HG02885 (cell line): ENCODE measurements around the gene NAV2.
"Not testable (repeated sequence)": the region's sequence is repeated elsewhere in the genome, so short reads cannot be mapped to it uniquely, and the experiment has no call there.

Experiments
- ATAC-seq: cut with Tn5 transposase; IDR thresholded peaks from one replicate; pipeline ENCODE4 v1.9.1; 2021; ENCODE audit warnings: mild to moderate bottlenecking; ENCODE audit not compliant: unreplicated experiment, poor library complexity

The NAV2 gene

DNA sequence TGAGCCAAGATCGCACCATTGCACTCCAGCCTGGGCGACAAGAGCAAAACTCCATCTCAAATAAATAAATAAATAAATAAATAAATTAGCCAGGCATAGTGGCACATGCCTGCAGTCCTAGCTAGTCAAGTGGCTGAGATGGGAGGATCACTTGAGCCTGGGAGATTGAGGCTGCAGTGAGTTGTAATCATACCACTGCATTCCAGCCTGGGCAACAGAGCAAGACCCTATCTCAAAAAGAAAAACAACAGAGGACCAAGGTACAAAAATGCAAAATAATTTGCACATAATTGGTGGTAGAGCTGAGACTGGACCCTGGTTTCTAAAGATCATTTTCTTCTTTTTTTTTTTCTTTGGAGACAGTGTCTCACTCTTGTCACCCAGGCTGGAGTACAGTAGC lies 294.0 kb downstream of the NAV2 start:
- ATAC-seq, result not testable (repeated sequence)

DNA sequence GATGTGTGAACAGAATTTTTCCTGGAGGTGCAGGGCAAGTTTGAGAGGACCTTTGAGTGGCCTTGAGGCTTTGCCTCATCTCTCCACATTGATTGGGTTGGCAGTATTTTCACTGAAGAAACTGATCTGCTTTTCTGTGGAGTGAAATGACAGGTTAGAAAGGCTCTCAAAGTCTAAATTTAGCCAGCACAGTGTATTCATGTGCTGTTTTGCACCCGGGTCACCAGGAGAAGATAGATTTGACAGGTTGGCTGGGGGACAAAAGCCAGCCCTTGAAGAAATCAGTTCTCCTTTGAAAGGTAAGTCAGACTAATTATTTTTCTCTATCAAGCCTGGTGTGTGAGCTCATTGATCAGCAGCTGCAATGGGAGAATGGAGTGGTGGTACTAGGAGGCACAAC lies 294.7 kb downstream of the NAV2 start:
- ATAC-seq, result no peak

DNA sequence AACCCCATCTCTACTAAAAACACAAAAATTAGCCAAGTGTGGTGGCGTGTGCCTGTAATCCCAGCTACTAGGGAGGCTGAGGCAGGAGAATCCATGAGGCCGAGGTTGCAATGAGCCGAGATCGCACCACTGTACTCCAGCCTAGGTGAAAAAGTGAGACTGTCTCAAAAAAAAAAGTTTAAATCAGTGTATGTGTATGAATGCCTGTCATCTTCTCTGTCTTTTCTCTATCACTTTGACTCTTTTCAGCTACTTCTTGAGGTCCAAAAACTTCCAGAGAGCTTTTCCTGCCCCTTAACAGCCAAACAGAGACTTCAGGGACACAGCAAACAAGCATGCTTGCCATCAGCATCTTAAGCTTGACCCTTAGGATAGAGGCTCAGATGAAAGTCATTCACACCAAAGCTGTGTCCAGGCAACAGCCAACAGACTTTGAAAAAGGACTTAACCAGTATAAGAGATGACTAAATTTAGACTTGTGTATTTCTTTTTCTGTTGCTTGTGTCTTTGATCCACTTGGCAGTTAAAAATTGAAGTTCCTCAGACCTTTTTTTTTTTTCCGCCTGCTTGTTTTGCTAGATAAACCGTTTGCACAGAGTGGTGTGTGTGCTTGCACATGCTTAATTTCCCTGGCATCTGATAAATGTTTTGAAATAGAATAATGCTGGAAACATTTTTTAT lies 295.7 kb downstream of the NAV2 start:
- ATAC-seq, result no peak

DNA sequence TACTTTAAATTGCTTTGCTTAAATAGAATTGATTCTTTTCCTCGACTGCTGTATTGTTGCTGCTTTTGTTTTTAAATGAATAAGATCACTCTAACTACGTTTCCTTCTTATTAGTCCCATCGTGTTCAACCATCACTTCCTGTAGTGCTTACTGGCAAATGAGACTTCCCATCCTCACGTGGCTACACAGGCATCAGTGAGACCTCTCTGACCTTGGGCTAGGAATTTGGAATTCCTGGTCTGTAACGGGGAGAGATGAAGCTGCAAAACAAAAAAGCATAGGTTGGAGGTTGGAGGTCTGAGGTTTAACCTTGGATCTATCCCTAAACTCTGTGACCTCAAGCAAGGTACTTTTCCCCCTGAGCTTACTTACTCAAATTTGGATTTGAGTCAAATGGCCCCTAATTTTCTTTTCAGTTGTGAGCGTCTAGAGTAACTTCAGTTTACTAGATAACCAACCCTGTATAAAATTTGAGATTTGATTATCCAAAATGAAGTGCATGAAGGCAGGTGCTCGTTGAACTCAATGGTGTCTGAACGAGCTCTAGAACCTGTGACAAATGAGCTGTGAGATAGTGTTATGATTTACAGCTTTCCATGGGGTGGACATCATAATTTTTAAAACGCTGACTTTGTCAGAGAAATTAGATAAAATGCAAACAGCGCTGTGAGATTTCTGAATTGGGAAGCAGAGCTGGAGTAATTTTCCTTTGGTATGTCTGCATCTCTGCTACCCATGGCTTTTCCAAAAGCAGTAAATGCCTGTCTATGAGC lies 296.4 kb downstream of the NAV2 start:
- no peak for ATAC-seq

DNA sequence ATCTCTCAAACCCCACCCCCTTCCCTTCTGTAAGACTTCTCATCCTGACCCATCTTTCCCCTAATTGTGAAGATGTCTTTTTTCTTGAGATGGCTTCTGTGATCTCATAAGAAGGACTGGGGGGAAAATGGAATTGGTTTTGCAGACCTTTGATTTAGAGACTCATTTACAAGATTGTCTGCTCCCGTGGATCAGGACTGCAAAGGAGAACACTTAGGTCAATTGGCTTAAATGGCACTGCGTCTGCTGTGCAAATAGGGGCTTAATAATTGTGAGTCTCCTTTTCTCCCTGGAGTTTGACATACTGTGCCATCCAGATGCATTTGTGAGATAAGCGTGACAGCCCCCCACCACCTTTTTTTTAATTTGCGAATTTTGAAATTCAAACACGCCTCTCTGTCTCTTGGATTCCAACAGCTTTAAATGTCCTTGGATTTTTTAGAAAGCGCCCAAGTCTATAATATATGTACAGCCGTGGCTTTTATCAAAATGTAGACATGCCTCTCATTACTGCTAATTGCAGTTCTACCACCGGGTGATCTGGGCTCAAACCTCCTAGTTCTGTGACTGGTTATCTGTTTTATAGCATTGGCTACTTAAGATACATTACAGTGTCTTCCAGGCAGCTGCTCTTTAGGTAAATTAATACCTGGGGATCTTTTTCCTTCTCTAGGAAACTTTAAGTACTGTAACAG lies 297.7 kb downstream of the NAV2 start:
- ATAC-seq, result no peak

DNA sequence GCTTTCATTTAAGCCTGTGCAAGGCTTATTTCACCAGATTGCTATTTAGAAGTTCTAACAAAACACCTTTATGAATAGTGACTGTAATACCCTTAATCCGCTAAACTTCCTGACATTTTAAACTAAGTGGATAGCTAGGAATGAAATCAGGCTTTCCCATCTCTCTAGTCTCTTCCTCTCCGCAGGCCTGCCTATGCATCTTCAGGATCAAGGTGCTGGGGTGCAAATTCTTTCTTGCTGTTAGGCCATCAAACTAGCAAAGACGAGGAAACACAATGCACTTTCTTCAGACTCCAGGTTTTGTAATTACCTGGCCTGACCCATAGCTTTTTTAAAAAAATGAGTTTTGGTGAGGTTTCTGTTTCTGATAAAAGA lies 298.2 kb downstream of the NAV2 start:
- no peak for ATAC-seq

DNA sequence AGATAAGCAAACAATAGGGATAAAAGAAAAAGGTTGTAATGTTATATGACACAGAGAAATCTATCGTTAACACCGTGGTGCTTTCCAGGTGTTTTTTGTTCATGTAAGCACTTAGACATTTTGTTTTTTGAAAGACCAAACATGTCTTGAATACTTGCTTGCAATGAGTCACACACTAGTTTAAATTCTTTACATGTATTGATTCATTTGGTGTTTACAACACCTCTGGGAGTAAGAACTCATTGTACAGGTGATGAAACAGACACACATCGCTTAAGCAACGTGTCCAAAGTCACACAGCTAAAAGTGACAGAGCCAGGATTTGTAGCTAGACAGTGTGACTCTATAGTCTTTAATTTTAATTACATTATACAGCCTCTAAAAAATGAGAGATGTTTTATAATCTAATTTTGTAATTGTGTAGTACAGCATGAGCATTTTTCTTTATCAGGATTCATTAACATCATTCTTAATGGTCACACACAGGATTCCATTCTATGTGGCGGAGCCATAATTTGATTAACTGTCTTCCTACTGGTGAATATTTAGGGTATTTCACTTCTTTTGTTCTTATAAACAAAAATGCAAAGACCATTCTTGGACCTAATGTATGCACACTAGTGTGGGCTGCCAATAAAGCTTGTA lies 298.8 kb downstream of the NAV2 start:
- no peak for ATAC-seq

DNA sequence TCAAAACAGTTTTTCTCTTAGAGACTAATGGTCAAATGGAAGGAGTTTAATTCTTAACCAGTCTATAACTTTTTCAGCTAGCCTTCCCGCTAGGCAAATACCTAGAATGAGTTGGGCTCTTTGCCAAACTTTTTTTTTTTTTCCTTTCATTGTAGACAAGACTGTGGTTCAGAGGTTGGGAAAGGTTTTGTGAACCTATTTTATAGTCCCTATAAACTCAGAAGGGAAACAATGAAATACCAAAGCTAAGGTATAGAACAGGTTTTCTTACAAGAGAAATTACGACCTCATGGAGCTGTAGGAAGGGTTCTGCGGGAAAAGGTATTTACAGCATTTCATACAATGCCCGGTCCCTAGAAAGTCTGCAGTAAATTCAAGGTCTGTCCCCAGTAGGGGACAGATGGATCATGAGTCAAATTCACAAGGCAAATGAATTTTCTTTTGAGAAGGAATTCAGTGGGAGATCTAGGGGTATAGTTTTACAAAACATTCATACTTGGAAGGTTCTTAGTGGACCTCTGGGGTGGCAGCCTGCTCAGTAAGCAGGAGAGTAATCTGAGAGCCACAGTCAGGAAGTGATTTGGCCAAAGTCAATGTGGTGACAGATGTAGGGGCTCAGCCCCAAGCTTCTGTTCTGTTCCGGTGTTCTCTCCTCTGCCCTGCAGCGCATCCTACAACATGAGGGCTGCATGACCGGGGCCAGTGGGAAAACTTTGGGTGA lies 300.9 kb downstream of the NAV2 start:
- ATAC-seq, result no peak

DNA sequence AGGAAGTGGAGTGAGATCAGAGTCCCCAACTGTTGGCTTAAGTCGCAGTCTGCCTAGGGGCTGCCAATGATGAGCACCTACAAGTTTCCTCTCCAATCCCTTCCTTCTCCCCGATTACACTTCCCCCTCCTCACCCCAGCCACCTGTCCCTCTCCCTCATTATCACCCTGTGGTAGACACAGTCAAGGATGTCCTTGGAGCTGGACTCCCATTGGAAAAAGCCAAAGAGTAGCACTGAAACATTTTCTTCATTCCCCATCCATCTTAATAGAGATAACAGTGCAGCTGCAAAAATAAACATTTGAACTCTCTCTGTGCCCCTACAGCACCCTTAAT lies 301.4 kb downstream of the NAV2 start:
- no peak for ATAC-seq

DNA sequence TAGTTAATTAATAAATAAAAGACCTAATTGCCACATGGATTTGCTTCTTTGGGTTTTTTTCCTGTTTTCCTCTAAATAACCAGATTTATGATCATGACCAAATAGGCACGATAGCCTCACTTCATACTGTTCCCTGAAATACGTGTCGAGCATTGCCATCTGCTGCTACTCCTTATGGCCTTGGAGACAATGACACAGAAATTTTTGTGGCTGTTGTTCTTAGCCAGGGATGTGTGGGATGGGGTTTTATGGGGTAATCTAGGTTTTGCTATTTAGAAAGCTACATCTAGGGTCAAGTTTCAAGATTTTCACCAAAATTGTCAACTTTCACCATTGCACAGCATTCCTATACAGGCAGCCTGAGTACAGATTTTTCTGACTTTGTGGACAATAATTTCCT lies 302.5 kb downstream of the NAV2 start:
- ATAC-seq, result no peak

DNA sequence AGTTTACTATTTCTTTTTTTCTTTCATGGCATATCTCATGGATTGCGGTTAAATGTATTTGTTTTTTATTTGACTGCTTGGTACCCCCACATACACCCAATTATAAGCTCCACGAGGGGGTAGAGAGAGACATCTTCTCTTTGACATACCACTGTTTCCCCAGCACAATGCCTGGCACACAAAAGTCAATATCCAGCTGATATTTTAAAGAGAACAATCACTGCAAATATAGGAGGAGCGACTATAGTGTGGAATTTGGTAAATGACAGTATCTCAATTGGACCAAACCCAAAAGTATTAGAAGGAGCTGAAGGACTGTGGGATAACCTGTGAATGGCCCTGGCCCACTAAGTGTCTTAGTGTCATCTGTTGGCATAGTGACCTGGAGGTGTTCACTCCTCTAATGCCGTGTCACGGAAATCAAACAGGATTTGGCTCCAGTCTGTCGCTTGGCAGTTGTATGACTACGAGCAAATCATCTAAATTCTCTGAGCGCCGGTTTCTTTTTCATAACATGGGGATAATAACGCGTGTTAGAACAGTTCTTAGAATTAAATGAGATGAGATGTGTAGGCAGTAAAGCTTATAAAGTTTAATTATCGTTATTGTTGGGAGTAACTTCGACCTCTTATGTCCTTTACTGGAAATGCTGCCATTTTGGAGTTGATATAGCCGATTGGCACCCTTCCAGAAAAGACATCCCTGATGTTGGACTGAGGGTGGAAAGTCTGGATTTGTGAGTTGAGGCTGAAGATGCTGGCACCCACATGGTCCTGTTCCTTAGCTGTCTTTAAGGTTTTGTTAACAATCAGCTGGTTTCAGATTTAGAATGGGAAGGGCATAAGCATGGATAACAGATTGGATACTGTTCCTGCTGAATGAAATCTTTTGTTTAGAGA lies 303.1 kb downstream of the NAV2 start:
- ATAC-seq, result no peak

DNA sequence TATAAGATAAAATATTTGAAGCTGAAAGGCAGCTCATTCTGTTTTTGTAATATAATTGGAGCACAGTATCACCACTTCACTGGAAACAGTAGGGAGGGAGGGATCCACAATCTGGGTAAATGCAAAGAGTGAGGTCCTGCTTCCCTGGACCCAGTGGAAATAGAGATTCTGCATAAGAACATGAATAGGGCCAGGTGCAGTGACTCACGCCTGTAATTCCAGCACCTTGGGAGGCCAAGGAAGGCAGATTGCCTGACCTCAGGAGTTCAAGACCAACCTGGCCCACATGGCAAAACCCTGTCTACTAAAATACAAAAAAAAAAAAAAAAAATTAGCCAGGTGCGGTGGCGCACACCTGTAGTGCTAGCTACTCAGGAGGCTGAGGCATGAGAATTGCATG lies 303.9 kb downstream of the NAV2 start:
- ATAC-seq, result no peak

DNA sequence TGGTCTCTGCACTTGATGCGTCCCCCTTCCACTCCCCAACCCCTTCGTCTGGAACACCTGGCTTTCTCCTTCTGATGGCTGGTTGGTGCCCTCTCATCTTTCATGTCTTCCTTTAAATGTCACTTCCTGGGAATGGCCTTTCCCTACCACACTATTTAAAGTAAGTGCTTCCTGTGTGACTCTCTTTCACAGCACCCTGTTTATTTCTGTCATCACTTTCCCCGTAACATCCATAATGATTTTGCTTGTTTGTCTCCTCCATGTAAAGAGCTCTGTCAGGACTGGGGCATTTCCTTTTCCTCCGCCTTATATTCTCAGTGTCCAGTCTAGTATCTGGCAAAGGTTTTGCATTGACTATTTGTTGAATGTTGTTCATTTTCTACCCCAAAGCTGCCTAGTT lies 304.7 kb downstream of the NAV2 start:
- no peak for ATAC-seq

DNA sequence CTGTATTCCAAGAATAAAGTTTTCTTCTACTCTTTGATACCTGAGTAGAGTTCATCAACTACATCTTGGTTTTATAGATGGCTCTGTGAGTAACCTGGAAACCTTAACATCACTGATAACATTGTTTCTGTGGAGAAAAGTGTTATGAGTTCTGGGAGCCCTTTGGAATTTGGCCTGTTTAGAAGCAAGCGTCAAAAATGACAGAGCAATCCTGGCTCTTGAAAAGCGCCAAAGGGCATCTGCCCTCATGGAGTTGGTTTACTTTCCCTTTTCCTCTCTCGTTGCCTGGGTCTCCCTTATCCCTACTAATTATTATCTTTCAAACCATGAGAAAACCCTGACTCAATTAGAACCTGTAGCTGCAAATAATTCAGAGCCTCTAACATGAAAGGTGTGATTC lies 307.6 kb downstream of the NAV2 start:
- ATAC-seq, result no peak

DNA sequence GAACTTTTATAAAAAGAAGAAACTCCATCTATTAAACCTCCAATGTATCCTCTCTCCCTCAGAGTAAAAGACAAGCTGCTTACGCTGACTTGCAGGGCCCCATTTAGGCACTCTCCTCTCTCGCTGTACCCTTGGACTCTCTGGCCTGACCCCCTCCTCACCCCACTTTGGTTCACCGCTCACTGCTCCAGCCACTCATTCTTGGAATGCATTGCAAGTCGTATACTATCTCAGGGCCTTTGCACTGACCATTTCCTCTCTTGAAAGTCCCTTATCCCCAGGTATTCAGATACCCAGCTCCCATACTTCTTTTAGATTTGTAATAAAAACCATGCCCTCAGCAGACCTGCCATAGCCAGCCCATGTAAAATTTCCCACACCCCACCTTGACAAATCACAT lies 308.1 kb downstream of the NAV2 start:
- no peak for ATAC-seq

DNA sequence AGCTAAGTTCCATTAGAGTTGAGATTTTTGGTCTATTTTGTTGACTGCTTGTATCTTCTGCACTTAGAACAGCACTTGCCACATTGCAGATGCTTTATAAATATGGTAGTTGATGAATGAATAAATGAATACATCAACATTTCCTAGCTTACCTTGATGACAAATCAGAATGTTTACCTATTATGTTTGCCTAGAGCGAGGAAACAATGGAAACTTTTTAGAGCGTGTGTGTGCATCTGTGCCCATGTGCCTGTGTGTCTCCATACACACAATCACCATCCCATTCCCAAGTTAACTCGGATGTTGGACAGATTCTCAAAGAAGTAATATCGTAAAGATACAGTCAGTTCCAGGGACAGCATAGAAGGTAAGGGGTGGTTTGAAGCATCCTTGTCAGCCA lies 308.6 kb downstream of the NAV2 start:
- no peak for ATAC-seq

DNA sequence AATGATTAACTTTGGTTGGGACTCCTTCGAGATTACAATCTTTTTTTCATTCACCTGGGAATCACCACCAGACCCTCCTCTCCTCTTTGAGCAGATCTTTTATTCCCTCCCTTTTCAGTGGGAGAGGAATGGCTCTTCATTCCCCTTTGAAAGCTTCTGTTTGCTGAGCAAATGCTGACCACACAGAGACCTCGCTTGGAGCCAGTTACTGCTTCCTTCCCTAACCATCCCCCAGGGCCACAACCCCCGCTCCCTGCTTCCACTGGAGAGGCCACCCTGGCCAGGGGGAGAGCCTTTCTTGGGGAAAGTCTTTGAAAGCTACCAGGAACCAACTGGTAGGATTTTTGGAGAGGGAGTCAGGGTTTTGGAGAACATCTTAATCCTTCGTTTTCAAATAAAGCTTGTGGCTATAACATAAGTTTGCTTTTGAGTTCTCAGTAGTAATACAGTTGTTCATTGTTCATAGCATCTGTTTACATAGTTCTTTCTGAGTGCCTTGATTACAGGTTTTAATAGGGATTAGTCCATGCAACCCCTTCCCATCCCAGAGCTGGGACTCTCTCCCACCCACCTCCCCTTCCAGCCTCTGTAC lies 309.2 kb downstream of the NAV2 start:
- ATAC-seq, result no peak

DNA sequence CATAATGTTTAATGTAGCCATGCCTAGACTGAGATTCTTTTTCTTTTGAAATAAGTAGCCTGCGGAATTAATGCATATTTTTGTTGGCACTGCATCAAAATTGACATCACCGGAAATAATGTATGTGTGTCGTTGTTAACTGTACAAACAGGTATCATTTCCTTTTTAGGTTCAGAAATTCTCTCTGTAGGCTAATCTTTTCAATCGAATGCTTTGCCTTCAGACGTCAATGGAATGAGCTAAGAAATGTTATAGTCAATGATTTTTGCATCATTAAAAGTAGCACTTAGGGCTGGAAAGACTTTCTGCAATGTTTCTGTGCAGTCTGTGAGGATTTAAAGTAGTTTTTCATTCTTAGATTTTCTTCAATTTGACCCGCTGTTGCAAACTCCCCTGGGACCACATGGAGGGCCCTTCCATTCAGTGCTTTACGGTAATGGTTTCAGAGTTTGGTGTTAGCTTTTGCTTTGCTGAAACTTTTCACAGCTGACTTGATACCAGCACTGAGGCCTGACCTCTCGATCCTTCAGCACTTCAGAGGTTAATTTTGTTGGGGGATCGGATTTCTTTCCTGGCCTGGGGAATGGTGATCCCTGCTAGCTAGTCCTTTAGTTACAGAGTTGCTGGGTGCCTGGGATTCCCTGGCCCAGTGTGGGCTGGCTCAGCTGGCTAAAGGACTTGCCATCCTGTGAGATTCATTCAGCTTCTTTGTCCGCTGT lies 309.9 kb downstream of the NAV2 start:
- ATAC-seq, result peak; percentile 42

DNA sequence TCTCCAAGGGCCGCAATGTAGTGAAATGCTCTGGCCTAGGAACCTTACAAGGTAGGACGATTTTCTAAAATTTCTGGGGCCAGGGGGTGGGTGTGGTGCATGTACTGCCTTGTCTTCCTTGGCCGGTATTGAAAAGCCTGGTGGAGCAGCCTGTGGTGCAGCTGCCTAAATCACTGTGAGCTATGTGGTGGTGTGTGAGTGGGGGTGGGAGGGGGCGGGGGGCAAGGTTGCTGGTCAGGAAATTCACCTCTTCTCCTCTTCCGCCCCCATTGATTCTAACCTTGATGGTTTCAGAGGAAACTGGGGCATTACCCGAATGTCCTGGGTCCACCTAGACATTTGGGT lies 310.4 kb downstream of the NAV2 start:
- no peak for ATAC-seq
